ENCODE measurements around the gene CHST11.

The CHST11 gene

DNA sequence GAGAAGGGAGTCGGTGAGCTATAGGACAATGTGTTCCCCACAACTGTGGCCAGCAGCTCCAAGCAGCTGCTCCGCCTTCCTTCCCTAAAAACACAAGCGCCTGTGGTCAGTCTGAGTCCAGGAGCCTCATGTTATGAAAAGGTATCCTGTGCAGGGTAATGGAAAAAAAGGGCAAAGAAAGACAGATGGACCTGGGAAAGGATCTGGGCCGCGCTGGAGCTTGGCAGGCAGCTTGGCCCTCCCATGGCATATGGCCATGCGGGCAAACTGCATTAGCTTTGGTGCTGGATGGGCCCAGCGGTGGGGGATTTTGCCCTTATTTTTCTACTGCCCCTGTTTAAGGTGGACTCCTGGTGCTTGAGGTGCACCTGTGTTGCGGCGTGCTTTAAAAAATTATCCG lies 23.7 kb upstream of the CHST11 start:
- no peak for DNase-seq (ENCODE audit: low read depth)

DNA sequence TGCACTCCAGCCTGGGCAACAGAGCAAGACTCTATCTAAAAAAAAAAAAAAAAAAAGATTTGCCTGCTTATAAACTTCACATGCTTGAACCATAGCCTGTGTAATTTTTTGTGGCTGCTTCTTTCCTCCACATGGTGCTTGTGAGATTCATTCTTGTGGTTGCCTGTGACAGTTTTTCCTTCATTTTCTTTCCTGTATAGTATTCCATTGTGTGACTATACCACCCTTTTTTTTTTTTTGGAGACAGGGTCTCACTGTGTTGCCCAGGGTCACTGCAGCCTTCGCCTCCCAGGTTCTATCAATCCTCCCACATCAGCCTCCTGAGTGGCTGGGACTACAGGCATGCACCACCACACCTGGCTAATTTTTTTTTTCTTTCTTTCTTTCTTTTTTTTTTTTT lies 22.6 kb upstream of the CHST11 start:
- no peak for DNase-seq (ENCODE audit: low read depth)

DNA sequence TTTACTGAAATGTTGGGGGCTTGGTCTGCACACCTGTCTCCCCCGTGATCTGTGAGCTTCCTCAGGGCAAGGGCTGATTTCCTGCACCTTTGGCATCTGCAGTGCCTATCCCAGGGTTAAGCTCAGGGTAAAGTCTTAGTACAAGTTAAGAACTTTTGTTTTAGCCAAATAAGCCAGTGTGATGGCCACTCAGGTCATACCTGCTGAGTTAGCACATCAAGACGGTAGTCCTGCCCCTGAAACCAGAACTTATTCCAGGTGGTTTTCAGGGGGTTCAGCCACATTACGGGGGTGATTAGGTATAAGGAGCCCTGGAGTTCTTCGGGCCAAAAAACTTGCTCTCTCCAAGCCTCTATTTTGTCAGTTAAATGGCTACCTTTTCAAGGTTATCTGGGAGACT lies 21.6 kb upstream of the CHST11 start:
- DNase-seq (ENCODE audit: low read depth), result no peak

DNA sequence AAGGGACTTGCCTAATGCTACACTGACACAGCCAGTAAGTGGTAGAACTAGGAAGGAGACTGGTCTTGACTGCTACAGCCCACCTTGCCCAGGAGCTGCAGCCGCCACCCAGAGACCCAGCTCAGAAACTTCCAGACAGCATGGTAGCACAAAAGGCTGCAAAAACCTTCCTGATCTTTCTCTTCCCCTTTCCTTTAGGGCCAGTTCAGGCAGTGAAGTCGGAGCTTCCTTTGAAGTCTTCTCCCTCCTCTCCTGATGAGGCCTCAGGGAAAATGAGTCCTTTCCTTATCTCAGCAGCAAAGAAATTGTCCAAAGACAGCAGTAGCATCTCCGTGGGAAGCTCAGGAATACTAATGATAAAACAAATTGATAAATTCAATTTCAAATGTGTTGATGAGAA lies 21.0 kb upstream of the CHST11 start:
- no peak for DNase-seq (ENCODE audit: low read depth)

DNA sequence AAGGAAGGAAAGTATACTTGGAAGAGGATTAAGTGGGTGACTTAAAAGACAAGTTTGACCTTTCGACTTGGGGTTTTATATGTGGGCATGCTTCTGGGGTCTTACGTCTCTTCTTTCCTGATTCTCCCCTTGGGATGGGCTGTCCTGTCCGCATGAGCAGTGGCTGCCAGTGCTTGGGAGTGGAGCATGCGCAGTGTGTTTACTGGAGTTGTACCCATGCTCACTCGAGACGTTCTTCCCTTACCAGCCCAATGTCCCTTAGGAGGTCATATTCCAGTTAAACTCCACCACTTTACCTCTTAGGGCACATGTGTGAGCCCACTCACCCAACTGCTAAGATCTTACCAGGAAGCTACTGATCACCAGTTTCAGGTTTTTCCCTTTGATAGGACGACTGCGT lies 20.0 kb upstream of the CHST11 start:
- DNase-seq (ENCODE audit: low read depth), result no peak

DNA sequence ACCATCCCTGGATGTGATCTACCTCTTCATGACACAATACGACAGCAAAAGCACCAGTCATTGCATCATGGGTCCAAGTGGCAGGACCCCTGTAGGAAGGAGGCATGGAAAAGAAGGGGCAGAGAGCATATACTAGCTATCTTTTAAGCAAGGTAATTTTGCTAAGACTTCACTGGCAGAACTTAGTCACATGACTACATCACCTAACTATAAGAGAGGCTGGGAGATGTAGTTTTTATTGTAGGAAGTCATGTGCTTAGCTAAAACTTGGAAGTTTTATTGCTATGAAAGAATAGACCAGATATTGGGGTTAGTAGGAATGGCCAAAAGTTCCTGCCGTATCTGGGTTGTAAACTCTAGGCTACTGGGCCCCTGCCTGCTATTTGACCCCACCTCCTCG lies 18.6 kb upstream of the CHST11 start:
- no peak for DNase-seq (ENCODE audit: low read depth)

DNA sequence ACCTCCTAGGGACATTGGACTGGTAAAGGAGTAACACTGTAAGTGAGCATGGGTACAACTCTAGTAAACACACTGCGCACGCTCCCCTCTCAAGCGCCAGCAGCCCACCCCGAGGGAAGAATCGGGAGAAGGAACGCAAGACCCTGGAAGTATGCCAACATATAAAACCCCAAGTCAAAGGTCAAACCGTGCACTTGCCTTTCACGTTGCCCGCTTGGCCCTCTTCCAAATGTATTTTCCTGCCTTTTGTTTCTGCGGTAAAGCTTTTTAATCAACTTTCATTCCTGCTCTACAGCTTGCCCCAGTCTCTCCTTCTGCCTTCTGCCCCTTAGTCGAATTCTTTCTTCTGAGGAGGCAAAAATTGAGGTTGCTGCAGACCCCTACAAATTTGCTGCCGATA lies 17.6 kb upstream of the CHST11 start:
- DNase-seq (ENCODE audit: low read depth), result no peak

DNA sequence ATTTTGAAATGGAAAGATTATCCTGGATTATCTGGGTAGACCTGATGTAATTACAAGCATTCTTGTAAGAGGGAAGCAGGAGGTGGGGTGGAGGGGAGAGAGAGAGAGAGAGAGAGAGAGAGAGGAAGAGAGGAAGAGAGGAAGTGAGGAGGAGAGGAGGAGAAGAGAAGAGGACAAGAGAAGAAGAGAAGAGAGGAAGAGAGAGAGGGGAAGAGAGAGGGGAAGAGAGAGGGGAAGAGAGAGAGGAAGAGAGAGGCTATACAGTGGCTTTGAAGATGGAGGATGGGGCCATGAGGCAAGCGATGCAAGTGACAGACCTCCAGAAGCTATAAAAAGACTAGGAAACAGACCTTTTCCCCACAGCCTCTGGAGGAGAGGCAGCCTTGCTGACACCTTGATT lies 13.7 kb upstream of the CHST11 start:
- DNase-seq (ENCODE audit: low read depth), result no peak

DNA sequence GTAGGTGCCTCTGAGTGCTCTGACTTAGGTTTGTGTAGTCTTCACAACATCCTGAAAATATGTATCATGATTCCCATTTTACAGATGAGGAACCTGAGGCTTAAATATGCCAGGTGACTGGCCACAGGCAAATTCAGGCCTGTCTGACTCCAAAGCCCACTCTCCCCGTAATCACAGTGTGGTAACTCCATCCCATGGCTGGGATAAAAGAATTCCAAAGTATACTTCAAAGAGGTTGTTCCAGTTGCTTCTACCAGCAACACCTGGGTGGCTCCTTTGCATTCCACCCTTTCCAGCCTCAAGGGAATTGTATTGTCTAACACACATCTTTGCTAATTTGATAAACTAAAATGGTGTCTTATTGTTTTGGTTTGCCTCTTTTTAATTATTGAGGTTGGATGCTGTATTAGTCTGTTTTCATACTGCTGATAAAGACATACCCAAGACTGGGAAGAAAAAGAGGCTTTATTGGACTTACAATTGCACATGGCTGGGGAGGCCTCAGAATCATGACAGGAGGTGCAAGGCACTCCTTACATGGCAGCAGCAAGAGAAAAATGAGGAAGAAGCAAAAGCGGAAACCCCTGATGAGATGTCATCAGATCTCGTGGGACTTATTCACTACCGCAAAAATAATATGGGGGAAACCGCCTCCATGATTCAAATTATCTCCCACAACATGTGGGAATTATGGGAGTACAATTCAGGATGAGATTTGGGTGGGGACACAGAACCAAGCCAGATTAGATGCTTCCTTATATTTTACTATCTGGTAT lies 9.9 kb upstream of the CHST11 start:
- no peak for DNase-seq (ENCODE audit: low read depth)

DNA sequence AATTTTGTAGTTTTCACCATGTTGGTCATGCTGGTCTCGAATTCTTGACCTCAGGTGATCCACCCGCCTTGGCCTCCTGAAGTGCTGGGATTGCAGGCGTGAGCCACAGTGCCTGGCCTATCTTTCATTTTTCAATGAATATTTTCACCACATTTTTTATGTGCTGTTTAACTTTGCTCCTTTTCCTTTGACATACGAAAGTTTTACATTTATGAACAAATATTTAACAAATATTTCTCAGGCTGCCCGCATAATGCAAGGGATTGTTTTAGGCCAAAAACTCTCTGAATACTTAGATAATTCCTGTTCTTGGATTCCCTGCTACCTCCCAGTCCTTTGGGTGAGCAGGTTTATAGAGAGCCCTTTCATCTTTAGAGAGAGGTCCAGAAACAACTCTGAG lies 8.7 kb upstream of the CHST11 start:
- no peak for DNase-seq (ENCODE audit: low read depth)

DNA sequence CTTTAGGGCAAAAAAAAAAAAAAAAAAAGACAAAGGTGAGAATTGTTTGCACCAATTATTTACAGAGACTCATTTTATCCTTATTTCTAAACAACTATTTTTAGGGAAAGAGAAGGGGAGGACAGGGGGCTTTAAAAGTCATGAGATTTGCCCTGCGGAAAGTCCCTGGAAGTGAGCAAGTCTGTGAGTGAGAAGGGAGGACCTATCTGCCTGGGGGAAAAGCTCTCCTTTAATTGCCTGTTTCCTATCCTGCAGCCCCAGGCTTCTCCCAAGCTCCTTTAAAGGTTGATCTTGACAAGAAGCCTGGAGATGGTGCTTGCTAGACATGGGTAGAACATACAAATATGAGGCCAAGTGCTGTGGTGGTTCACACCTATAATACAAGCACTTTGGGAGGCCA lies 8.3 kb upstream of the CHST11 start:
- no peak for DNase-seq (ENCODE audit: low read depth)

DNA sequence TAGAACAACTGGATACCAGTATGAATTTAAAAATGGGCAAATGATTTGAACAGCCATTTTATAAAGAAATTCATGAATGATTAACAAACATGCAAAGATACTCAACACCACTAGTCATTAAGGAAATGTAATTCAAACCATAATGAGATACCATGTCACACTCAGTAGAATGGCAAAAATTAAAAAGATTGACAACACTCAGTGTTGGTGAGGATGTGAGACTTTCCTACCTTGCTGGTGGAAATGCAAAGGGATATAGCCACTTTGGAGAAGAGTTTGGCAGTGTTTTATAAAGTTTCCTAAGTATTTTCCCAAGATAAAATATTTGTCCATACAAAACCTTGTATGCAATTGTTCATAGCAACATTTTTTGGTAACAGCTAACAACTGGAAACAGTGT lies 6.0 kb upstream of the CHST11 start:
- no peak for DNase-seq (ENCODE audit: low read depth)

DNA sequence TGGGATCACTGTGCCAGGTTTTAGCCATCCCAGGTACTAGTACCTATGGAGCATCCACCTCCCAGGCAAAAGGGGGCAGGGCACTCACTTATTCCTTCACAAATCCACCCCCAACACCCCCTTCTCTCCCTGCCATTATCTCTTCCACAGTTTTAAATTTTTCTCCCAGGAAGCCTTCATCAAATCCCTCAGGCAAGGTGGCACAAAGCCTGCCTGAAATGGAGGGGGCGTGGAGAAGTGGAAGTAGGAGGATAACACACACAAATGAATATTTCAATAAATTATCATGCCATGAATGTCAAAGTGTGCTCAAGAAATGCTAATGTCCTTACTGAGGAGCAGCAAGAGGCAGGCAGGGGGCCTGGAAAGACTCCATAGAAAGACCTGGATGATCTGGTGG lies 4.7 kb upstream of the CHST11 start:
- no peak for DNase-seq (ENCODE audit: low read depth)

DNA sequence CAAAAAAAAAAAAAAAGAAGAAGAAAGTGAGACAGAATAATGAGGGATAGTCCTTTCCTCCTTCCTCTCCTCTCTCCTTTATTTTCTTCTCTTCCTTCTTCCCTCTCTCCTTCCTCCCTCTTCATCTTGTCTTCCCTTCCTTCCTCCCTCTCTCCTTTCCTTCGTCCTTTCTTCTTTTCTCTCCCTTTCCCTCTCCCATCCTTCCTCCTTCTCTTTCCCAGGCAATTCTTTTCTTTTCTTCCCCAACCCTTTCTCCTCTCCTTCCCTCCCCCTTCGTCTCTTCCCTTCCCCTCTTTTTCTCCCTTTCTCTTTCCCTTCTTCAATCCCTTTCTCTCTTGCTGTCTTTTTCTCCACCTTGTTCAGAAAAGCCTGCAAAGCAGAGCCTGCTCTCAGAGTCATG lies 3.6 kb upstream of the CHST11 start:
- DNase-seq (ENCODE audit: low read depth), result no peak

DNA sequence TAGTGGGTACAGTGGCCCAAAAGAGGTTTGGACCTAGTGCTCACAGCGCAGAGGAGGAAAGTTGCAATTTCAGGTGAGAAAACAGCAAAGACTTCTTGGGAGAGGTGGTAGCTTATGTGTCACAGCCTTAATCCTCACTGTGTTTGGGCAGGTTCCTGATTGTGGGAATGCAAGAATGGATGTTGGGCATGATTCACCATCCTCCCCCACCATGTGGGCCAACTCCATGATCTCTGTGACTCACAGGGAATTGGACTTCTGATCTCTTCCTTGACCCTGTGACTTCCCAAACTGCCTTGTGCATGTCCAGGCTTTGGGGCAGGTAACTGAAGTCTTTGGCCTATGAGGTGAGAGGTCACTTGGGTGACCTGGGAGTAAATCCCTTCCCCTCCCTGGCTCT lies 1.8 kb upstream of the CHST11 start:
- DNase-seq (ENCODE audit: low read depth), result no peak

DNA sequence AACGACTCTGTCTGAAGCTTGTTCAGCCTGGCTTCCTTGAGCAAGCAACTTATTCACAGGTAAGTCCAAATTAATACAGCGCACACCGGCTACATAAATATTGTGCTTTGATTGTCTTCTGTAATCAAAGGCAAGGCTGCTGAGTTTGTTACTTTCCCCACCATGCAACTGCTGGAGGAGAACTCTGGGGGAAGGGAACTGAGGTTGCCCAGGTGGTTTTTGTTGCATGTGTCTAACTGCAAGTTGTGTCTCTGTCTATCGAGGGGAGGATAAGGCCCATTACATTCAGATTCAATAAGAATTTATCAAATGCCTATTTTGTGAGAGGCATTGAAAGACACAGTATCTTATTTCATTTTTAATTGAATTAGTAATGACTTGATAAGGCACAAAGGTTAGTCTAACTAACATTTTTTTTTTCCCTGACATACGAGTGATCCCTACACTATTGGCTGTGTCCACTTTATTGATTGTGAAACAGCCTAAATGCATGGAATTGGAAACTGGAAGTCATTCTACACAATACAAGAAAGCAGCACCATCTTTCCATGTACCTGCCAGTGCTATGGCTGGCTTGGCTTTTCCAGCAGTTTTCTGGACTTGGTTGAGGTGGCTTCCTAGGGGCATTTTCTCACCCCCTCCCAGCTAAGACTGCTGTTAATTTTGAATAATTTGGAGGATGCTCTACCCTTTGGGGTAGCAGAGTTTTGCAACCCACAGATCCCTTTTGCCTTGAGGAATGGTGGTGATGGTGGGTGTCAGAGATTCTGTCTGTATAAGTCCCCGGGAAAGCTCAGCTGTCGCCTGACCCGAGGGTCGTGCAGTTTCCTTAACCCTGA lies 951 bp upstream of the CHST11 start:
- DNase-seq (ENCODE audit: low read depth), result no peak

DNA sequence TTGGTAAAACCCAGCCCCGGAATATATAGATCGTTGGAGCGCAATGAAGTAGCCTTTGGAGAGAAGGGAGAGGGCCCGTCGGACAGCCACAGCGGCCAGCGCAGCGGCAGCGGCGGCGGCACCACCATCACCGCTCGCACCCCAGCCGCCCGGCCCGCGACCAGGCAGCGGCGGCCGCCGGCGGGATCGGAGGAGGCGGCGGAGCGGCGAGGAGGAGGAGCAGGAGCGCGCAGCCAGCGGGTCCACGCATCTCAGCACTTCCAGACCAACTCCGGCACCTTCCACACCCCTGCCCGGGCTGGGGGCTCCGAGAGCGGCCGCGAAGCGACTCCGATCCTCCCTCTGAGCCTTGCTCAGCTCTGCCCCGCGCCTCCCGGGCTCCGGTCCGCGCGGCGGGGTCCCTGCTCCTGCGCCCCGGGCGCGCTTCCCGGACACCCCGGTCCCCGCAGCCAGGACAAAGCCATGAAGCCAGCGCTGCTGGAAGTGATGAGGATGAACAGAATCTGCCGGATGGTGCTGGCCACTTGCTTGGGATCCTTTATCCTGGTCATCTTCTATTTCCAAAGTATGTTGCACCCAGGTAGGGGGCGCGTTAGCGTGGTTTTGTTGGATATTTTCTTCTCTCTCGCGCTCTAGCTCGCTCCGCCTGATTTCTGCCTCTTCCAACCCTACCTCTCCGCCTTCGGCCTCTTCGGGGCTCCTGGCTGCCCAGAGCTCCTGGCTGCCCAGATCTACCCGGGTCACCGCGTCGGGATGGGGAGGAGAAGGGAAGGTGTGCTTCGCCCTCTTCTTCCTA lies 400 bp downstream of the CHST11 start:
- peak; percentile 26 for DNase-seq (ENCODE audit: low read depth)

DNA sequence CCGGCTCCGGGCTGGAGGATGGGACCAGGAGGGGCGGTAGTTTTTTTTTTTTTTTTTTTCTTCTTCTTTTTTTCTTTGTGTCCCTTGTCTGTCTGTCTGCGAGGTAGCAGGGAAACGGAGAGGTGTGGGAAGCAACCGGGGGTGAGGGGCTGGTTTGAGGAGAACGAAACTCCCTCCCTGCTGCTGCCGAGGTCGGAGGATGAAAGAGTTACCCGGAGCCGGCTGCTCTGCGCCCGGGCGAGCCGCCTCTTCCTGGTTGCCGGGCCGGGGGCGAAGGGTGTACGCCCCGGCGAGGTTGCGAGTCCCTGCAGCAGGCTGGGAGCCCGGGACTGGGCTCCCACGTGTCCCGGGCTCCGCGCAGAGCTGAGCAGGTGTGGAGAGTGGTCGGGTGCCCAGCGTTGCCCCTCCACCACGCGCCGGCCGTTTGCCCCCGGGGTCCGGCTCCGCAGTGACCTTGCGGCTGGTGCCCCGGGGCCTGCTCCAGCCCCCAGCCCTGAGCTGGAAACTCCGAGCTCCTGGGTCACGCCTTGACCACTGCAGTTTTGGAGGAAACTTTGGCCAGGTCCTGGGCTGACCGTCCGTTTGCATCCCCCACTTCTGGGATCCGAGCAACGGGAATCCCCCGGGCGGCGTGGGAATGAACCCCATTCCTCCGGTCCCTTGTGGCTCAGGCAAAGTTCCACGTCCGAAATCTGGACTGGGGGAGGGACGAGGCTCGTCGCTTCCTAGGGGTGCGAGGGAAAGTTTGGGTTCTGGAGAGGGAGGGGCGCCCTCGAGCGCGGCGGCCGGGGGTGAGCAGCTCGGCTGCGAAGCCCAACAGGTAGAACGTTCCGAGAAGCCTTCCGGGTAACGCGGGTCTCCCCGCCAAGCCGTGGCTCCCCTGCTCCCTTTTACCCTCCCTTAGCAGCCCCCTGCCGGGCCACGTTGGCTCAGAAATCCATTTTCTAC lies 1.3 kb downstream of the CHST11 start:
- peak; percentile 45 for DNase-seq (ENCODE audit: low read depth)

DNA sequence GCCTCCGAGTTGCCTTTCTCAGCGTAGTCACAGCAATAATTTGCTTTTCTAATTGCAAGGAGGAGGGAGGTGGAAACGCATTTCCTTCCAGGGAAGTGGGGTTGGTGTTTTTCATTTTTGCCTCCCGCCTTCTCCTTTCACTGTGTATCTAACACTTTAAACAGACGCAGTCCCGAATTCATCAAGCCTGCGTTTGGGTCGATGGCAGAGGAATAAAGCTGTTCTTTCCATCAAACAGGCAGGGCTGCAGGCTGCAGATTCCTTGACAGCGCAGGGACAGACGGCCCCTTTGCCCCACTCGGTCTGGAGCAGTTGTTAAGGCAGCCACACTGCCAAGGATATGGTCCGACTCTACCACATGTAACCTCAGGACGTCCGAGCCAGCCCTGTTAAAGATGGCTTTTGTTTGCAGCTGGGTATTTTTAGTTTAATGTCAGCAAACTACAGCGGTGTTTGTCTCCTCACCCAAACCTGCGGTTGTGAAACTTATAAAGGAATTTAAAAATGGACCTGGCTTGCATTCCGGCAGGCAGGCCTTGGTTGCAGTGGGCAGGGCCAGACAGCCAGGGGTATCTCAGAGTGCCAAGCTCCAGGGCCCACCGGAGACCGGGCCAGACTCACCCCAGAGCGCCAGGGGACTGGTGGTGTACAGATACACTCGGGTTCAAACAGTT lies 2.1 kb downstream of the CHST11 start:
- DNase-seq (ENCODE audit: low read depth), result no peak

DNA sequence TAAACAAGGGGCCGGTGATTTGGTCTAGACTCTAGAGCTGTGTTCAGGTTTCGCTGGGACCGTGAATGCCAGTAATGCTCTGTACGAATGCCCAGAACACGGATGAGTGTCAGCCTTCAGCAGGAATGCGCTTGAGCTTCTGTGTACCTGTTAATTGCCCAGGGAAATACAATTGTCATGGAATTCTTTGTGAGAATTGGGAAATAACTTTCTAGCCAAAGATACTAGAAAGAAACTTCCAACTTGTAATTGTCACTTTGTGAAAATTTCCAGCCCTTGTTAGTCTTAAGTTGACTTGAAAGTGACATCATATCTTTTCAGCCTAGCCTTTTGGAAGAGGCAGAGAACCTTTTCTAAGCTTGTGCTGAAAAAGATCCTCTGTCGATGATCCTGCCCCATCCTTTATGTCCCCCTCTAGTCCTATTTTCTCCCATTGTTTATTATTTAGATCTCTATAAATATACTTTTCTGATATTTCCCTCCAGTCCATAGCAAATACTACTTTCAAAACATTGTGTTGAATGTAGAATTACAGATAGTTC lies 2.7 kb downstream of the CHST11 start:
- DNase-seq (ENCODE audit: low read depth), result no peak
